GM18907 (cell line): ENCODE results near the gene TMEM72.
A peak's percentile ranks its signal among the peaks of the same experiment; 100 is the strongest.

ENCODE experiments used
- ATAC-seq: cut with Tn5 transposase; IDR thresholded peaks from one replicate; pipeline ENCODE4 v1.9.1; 2021; ENCODE audit warnings: mild to moderate bottlenecking, moderate library complexity; ENCODE audit not compliant: unreplicated experiment

The TMEM72 gene

GRCh38 chr10:44951576-44952226, 40.6 kb downstream of the TMEM72 start:
- ATAC-seq: no peak

- ATAC-seq: no peak
Measured at GRCh38 chr10:44952779-44953231, 41.7 kb downstream of the TMEM72 start.

- no peak for ATAC-seq
Measured at GRCh38 chr10:44954042-44954441, 42.9 kb downstream of the TMEM72 start.

- no peak for ATAC-seq
Measured at GRCh38 chr10:44954962-44955361, 43.8 kb downstream of the TMEM72 start.

- no peak for ATAC-seq
Measured at GRCh38 chr10:44955413-44956070, 44.4 kb downstream of the TMEM72 start.

- no peak for ATAC-seq
Measured at GRCh38 chr10:44956226-44956625, 45.1 kb downstream of the TMEM72 start.

- ATAC-seq: no peak
Measured at GRCh38 chr10:44956717-44957706, 45.9 kb downstream of the TMEM72 start.

- ATAC-seq: no peak
Measured at GRCh38 chr10:44958196-44958897, 47.2 kb downstream of the TMEM72 start.

- no peak for ATAC-seq
Measured at GRCh38 chr10:44958898-44959246, 47.7 kb downstream of the TMEM72 start.

- peak; percentile 97 for ATAC-seq
Measured at GRCh38 chr10:44959247-44960087, 48.3 kb downstream of the TMEM72 start, which contains the start of gene RASSF4. Gene RASSF4, plus strand, starts transcription at chr10:44959802. Its CDS starts 10,401 bp downstream, at chr10:44970203.

- no peak for ATAC-seq
Measured at GRCh38 chr10:44960088-44960460, 48.9 kb downstream of the TMEM72 start.

GRCh38 chr10:44960482-44961229, 49.5 kb downstream of the TMEM72 start:
- ATAC-seq: no peak

- ATAC-seq: no peak
Measured at GRCh38 chr10:44961230-44961571, 50.1 kb downstream of the TMEM72 start.

GRCh38 chr10:44961931-44962750, 51.0 kb downstream of the TMEM72 start:
- ATAC-seq: no peak

- ATAC-seq: no peak
Measured at GRCh38 chr10:44962870-44963738, 52.0 kb downstream of the TMEM72 start.

- ATAC-seq: peak; percentile 15
Measured at GRCh38 chr10:44963772-44964633, 52.9 kb downstream of the TMEM72 start.

- no peak for ATAC-seq
Measured at GRCh38 chr10:44965104-44965503, 54.0 kb downstream of the TMEM72 start.
